MM.1S (cell line): ENCODE results near the gene AQP2.

Experiments
- DNase-seq: peaks from one replicate; pipeline ENCODE4 v3.0.0-alpha.2; 2015
- H2AFZ ChIP-seq: fragments of 300-600 bp; sonication (generic); 2 replicates; pipeline ENCODE4 v1.6.0; 2016; ENCODE audit warnings: antibody characterized with exemption, low read length
- H3F3A ChIP-seq: fragments of 300-600 bp; sonication (generic); 2 replicates; pipeline ENCODE4 v1.6.1; 2016; ENCODE audit warnings: mild to moderate bottlenecking, antibody characterized with exemption, low read length, moderate library complexity, mixed read lengths; ENCODE audit not compliant: insufficient read depth
- H3K27ac ChIP-seq: fragments of 300-600 bp; sonication (generic); 2 replicates; pipeline ENCODE4 v1.5.1; 2016; ENCODE audit warnings: mild to moderate bottlenecking, low read length
- H3K27me3 ChIP-seq: fragments of 300-600 bp; sonication (generic); replicated peaks from 2 replicates; pipeline ENCODE4 v1.6.0; 2016; ENCODE audit warnings: low read length; ENCODE audit not compliant: insufficient read depth
- H3K36me3 ChIP-seq: fragments of 300-600 bp; sonication (generic); replicated peaks from 2 replicates; pipeline ENCODE4 v1.6.1; 2016; ENCODE audit warnings: mild to moderate bottlenecking, low read length, mixed read lengths; ENCODE audit not compliant: insufficient read depth
- H3K4me1 ChIP-seq: fragments of 300-600 bp; sonication (generic); 2 replicates; pipeline ENCODE4 v1.6.1; 2016; ENCODE audit warnings: low read length, mixed read lengths
- H3K4me2 ChIP-seq: fragments of 300-600 bp; sonication (generic); 2 replicates; pipeline ENCODE4 v1.6.0; 2016; ENCODE audit warnings: low read depth, low read length
- H3K4me3 ChIP-seq: fragments of 300-600 bp; sonication (generic); 2 replicates; pipeline ENCODE4 v1.5.1; 2016; ENCODE audit warnings: low read length, mixed read lengths
- H3K79me2 ChIP-seq: fragments of 300-600 bp; sonication (generic); 2 replicates; pipeline ENCODE4 v1.6.1; 2016; ENCODE audit warnings: mixed run types, low read length, mixed read lengths
- H3K9ac ChIP-seq: fragments of 300-600 bp; sonication (generic); 2 replicates; pipeline ENCODE4 v1.6.1; 2016; ENCODE audit warnings: low read length, mixed read lengths
- H3K9me2 ChIP-seq: fragments of 300-600 bp; sonication (generic); replicated peaks from 2 replicates; pipeline ENCODE4 v1.6.1; 2016; ENCODE audit warnings: mild to moderate bottlenecking, low read length, mixed read lengths; ENCODE audit not compliant: insufficient read depth
- H3K9me3 ChIP-seq: fragments of 300-600 bp; sonication (generic); replicated peaks from 2 replicates; pipeline ENCODE4 v1.6.1; 2016; ENCODE audit warnings: mild to moderate bottlenecking, low read length, mixed read lengths; ENCODE audit not compliant: insufficient read depth
- H4K20me1 ChIP-seq: fragments of 300-600 bp; sonication (generic); 2 replicates; pipeline ENCODE4 v1.6.1; 2016; ENCODE audit warnings: mild to moderate bottlenecking, low read length, moderate library complexity, mixed read lengths; ENCODE audit not compliant: insufficient read depth
- CTCF ChIP-seq: fragments of 300-600 bp; sonication (generic); IDR thresholded peaks from 2 replicates; pipeline ENCODE4 v1.5.1; 2016; ENCODE audit warnings: antibody characterized with exemption, low read length, mixed read lengths
- EZH2 ChIP-seq: fragments of 300-600 bp; sonication (generic); optimal IDR thresholded peaks from 2 replicates; pipeline ENCODE3; 2017; ENCODE audit warnings: low read depth, mild to moderate bottlenecking, antibody characterized with exemption, low read length, mixed read lengths
- EZH2phosphoT487 ChIP-seq: fragments of 300-600 bp; sonication (generic); IDR thresholded peaks from 2 replicates; pipeline ENCODE4 v1.6.1; 2018; ENCODE audit warnings: antibody characterized with exemption, low read length

AQP2 gene

GRCh38 chr12:49957570-49957967 is 7.0 kb downstream of the AQP2 start:
- Histone ChIP-seq H3K27me3 (peaks cover 65% of the 10 kb centered on the region), H3K4me2 (no peak overlapping the region), H3K79me2 (no peaks in the 10 kb centered on the region), H3K36me3 (no peaks in the 10 kb centered on the region), H3K27ac (no peak overlapping the region), H3K4me1 (no peaks in the 10 kb centered on the region), H2AFZ (no peak overlapping the region), H4K20me1 (no peaks in the 10 kb centered on the region), H3K9me3 (no peaks in the 10 kb centered on the region), H3F3A (no peaks in the 10 kb centered on the region), H3K9ac (no peak overlapping the region), H3K4me3 (no peak overlapping the region), H3K9me2 (no peaks in the 10 kb centered on the region)
- TF ChIP-seq EZH2 (no peak), CTCF (no peak), EZH2phosphoT487 (no peak)
- no peak for DNase-seq

- H3K4me3 ChIP-seq = no peak overlapping the region
- no peaks in the 10 kb centered on the region for H3K9me3 ChIP-seq
- TF ChIP-seq EZH2phosphoT487 = no peak
- H2AFZ ChIP-seq = no peak overlapping the region
- no peaks in the 10 kb centered on the region for H4K20me1 ChIP-seq
- no peak overlapping the region for H3K9ac ChIP-seq
- no peak for DNase-seq
- no peak overlapping the region for H3K27ac ChIP-seq
- H3K4me1 ChIP-seq = no peaks in the 10 kb centered on the region
- H3K27me3 ChIP-seq = peaks cover 82% of the 10 kb centered on the region
- no peak overlapping the region for H3K4me2 ChIP-seq
- no peaks in the 10 kb centered on the region for H3K36me3 ChIP-seq
- no peaks in the 10 kb centered on the region for H3K9me2 ChIP-seq
- H3K79me2 ChIP-seq = no peaks in the 10 kb centered on the region
- H3F3A ChIP-seq = no peaks in the 10 kb centered on the region
These were observed 9.3 kb downstream of the AQP2 start for GRCh38 chr12:49959685-49960473.

- no peak for TF ChIP-seq EZH2phosphoT487
- no peak for TF ChIP-seq EZH2
- no peak for TF ChIP-seq CTCF
- no peak for DNase-seq
- H3K36me3 ChIP-seq = no peaks in the 10 kb centered on the region
- no peak overlapping the region for H3K4me3 ChIP-seq
- H3F3A ChIP-seq = no peaks in the 10 kb centered on the region
- no peaks in the 10 kb centered on the region for H3K9me3 ChIP-seq
- H2AFZ ChIP-seq = no peak overlapping the region
- no peaks in the 10 kb centered on the region for H3K9me2 ChIP-seq
- no peak overlapping the region for H3K9ac ChIP-seq
- H3K79me2 ChIP-seq = no peaks in the 10 kb centered on the region
- no peaks in the 10 kb centered on the region for H4K20me1 ChIP-seq
- H3K27ac ChIP-seq = no peak overlapping the region
- peaks cover 81% of the 10 kb centered on the region for H3K27me3 ChIP-seq
- H3K4me2 ChIP-seq = no peak overlapping the region
- H3K4me1 ChIP-seq = no peaks in the 10 kb centered on the region
These were observed 10.1 kb downstream of the AQP2 start for GRCh38 chr12:49960474-49961110.
